Heart left ventricle (tissue), 16 donors: ENCODE results near the gene GYPE. TPM values are rescaled to one million over a fixed set of nuclear protein-coding genes. Genes with fewer than 3 reads are reported as not detected.
"Not testable (repeated sequence)": the region's sequence is repeated elsewhere in the genome, so short reads cannot be mapped to it uniquely, and the experiment has no call there.

Experiments
- ATAC-seq, 4 donors: fragments of 200-7000 bp; cut with Tn5 transposase; one replicate each; pipeline ENCODE4 v1.9.1; 2020 to 2022; ENCODE audit warnings: moderate library complexity in 4 of 4, mild to moderate bottlenecking in 3 of 4, moderate number of reproducible peaks in 1 of 4
- DNase-seq, 5 donors: peaks; one replicate each; pipeline ENCODE4 v3.0.0-alpha.2; 2020
- H3K27ac ChIP-seq, 12 donors: fragments of 200-600 bp; sonication (generic) in 4 of 12; one replicate each; pipeline versions ENCODE4 v1.5.0 to v1.8.0; 2016 to 2022; ENCODE audit warnings: mild to moderate bottlenecking in 2 of 12
- H3K27me3 ChIP-seq, 9 donors: fragments of 200-600 bp; sonication (generic) in 2 of 9; one replicate each; pipeline versions ENCODE4 v1.5.1 to v1.8.0; 2016 to 2022; ENCODE audit warnings: mild to moderate bottlenecking in 3 of 9
- H3K36me3 ChIP-seq, 9 donors: fragments of 200-600 bp; sonication (generic) in 2 of 9; one replicate each; pipeline versions ENCODE4 v1.5.0 to v1.8.0; 2018 to 2022; ENCODE audit warnings: mild to moderate bottlenecking in 2 of 9
- H3K4me1 ChIP-seq, 12 donors: fragments of 200-600 bp; sonication (generic) in 4 of 12; one replicate each; pipeline versions ENCODE4 v1.5.0 to v1.8.0; 2016 to 2022; ENCODE audit warnings: mild to moderate bottlenecking in 3 of 12
- H3K4me3 ChIP-seq, 12 donors: fragments of 200-600 bp; sonication (generic) in 4 of 12; one replicate each; pipeline versions ENCODE4 v1.5.0 to v1.8.0; 2017 to 2022; ENCODE audit warnings: mild to moderate bottlenecking in 9 of 12, moderate library complexity in 4 of 12
- H3K9me3 ChIP-seq, 12 donors: fragments of 200-600 bp; sonication (generic) in 4 of 12; one replicate each; pipeline versions ENCODE4 v1.5.0 to v1.8.0; 2016 to 2022; ENCODE audit warnings: mild to moderate bottlenecking in 1 of 12
- POLR2A ChIP-seq, 2 donors: fragments of 450-650 bp; IDR thresholded peaks; one replicate each; pipeline ENCODE4 v1.6.1; 2017; ENCODE audit warnings: antibody characterized with exemption in 2 of 2, mild to moderate bottlenecking in 2 of 2, moderate library complexity in 2 of 2
- WGBS, 4 donors: extraction: QIAGEN DNeasy Blood & Tissue Kit in 2 of 4; methylation state at CpG; one replicate each; pipeline versions ENCODE4 v1.1.5 to v1.1.7; 2013 to 2018; 5-methylcytosine and 5-hydroxymethylcytosine counted together
- intact Hi-C, 10 donors: fragments of 100-400 bp; cut with DNase I; formaldehyde crosslinking; loops; one replicate each; pipeline versions ENCODE4 v1.11.1 to v1.14.2; 2022
- polyA plus RNA-seq, 2 donors: library from polyadenylated mRNA; stranded (reverse); fragments of 200-250 nt; gene quantifications; one replicate each; pipeline ENCODE4 v1.2.3, GENCODE V29; 2013
- total RNA-seq, 9 donors: library from RNA; depleted of rRNA in 2 of 9; stranded (reverse); fragments of >200 nt in 2 of 9; fragmentation: NEBNext Ultra II Directional in 3 of 9; extraction: Animal tissue kit (Norgen Biotek cat#: 25700) in 3 of 9; gene quantifications; one replicate each; pipeline versions ENCODE4 v1.1.0 to v1.2.4, GENCODE V29; 2016 to 2023
- TF ChIP-seq, protein P1 (sequence below), 12 donors: fragments of 200-600 bp; sonication (generic) in 4 of 12; IDR thresholded peaks; one replicate each; pipeline versions ENCODE4 v1.5.0 to v1.8.0; 2018 to 2022; ENCODE audit warnings: antibody characterized with exemption in 12 of 12, mild to moderate bottlenecking in 5 of 12
- donor health status: ischemic (EF 13 %, LVEDD 7.1; RV severe dilation, severe dysfunction).
- donor health status: healthy with polysubstance abuse.
- donor health status: DM: no; HTN: yes; CAD: no.
- donor health status: DM: no; HTN: no; CAD: no.
- donor health status: ischemic (EF 25% LVEDD 6.9; RV normal size, moderate dysfunction).
- donor health status: ischemic (EF 25% LVEDD 5.7; RV mildly dilated, moderate dysfunction).
- donor health status: healthy.
- donor health status: DM: yes; HTN: yes; CAD: no.
- donor health status: ischemic (EF 35%, LVEDD 5.7; RV mildly dilated, moderate dysfunction).
- donor health status: nonischemic (EF 11% LVEDD 7.7; RV severe dilation, severe dysfunction).
- donor health status: DM: yes; HTN: yes; CAD: no.
- donor health status: PGD.
- donor health status: ischemic (EF 29% LVEDD 5.4; RV normal size, mild dysfunction).
- donor health status: nonischemic (EF 23%, LVEDD 6.1; RV moderate dilation, normal function).

Gene GYPE
- total and polyA plus RNA-seq, 11 donors, result 0.16 to 0.63 (median 0.26) TPM; not detected in 1

DNA sequence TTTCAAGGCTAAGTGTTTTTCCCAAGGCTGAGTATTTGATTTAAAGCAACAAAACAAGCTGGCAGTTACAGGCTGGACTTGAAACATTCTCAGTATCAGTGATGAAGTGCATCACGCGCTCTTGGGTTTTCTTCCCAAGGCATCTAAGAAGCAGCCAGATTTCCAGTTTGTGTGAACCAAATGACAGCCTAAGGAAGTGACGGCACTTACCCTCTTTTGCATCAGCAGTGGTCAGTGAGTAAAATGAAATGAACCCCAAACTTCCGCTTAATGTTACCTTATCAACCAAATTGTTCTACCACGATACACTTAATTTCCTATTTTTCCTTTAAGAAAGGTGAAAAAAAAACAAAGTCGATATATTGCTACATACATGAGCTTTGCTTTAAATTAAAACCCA lies 15.8 kb upstream of the GYPE start:
- Histone ChIP-seq H3K9me3 (no peaks in the 10 kb centered on the region), H3K27ac (no peak overlapping the region), H3K4me3 (no peak overlapping the region), H3K4me1 (no peaks in the 10 kb centered on the region), H3K36me3 (no peaks in the 10 kb centered on the region), H3K27me3 (no peaks in the 10 kb centered on the region)
- no peak for ATAC-seq
- intact Hi-C loops, result no loop called here
- no peak for TF ChIP-seq POLR2A (IDR thresholded peaks at IDR 0.05)
- TF ChIP-seq, protein P1, sequence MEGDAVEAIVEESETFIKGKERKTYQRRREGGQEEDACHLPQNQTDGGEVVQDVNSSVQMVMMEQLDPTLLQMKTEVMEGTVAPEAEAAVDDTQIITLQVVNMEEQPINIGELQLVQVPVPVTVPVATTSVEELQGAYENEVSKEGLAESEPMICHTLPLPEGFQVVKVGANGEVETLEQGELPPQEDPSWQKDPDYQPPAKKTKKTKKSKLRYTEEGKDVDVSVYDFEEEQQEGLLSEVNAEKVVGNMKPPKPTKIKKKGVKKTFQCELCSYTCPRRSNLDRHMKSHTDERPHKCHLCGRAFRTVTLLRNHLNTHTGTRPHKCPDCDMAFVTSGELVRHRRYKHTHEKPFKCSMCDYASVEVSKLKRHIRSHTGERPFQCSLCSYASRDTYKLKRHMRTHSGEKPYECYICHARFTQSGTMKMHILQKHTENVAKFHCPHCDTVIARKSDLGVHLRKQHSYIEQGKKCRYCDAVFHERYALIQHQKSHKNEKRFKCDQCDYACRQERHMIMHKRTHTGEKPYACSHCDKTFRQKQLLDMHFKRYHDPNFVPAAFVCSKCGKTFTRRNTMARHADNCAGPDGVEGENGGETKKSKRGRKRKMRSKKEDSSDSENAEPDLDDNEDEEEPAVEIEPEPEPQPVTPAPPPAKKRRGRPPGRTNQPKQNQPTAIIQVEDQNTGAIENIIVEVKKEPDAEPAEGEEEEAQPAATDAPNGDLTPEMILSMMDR (IDR thresholded peaks at IDR 0.05), result no peak
- 77 to 87% (median 82%) methylated on average over 6 of the region's 6 CpGs for WGBS, 4 donors
- DNase-seq, result no peak

DNA sequence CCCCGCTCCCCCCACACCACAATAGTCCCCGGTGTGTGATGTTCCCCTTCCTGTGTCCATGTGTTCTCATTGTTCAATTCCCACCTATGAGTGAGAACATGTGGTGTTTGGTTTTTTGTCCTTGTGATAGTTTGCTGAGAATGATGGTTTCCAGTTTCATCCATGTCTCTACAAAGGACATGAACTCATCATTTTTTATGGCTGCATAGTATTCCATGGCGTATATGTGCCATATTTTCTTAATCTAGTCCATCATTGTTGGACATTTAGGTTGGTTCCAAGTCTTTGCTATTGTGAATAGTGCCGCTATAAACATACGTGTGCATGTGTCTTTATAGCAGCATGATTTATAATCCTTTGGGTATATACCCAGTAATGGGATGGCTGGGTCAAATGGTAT lies 11.1 kb upstream of the GYPE start:
- intact Hi-C loops, result loop anchor here in 2 of 10 donors (10.0 kb wide), 1 partner anchor 352 kb away; no protein-coding TSS in a partner anchor
- not testable (repeated sequence) for H3K27me3 ChIP-seq, ATAC-seq, H3K4me1 ChIP-seq, H3K9me3 ChIP-seq, DNase-seq, H3K27ac ChIP-seq, H3K36me3 ChIP-seq, H3K4me3 ChIP-seq
- 92 to 99% (median 95%) methylated on average over 4 to 5 of the region's 5 CpGs for whole genome bisulfite sequencing, 4 donors

DNA sequence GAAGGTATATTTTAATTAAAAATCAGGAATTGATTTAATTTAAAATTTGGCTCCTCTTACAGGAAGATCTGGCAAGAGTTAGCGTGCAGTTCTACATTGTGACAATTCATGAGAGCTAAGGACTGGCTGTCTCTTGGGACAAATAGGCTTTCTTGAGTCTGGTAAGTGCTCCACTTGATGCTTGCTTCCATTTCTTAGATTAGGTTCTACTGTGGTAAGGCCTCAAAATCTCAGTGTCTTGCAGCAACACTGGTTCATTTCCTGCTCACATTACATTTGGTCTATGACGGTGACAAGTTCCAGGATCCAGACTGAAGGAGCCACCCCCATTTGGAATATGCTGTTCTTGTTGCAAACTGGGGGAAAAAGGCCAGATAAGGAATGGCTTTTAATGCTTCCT lies 7.1 kb upstream of the GYPE start:
- peak overlapping the region in 11 of 12 donors; percentile 19 to 64 (median 54) for H3K4me3 ChIP-seq
- not testable (repeated sequence) for DNase-seq, H3K4me1 ChIP-seq, H3K36me3 ChIP-seq, H3K27me3 ChIP-seq, H3K9me3 ChIP-seq
- H3K27ac ChIP-seq, result peak overlapping the region in 9 of 12 donors; percentile 17 to 74 (median 46)
- WGBS, 4 donors, result 47 to 56% (median 51%) methylated on average over 1 to 2 of the region's 2 CpGs
- intact Hi-C loops, result loop anchor here in 2 of 10 donors (10.0 kb wide), 1 partner anchor 348 kb away; no protein-coding TSS in a partner anchor
- ATAC-seq, result peak in 2 of 4 donors; percentile 30 to 48

DNA sequence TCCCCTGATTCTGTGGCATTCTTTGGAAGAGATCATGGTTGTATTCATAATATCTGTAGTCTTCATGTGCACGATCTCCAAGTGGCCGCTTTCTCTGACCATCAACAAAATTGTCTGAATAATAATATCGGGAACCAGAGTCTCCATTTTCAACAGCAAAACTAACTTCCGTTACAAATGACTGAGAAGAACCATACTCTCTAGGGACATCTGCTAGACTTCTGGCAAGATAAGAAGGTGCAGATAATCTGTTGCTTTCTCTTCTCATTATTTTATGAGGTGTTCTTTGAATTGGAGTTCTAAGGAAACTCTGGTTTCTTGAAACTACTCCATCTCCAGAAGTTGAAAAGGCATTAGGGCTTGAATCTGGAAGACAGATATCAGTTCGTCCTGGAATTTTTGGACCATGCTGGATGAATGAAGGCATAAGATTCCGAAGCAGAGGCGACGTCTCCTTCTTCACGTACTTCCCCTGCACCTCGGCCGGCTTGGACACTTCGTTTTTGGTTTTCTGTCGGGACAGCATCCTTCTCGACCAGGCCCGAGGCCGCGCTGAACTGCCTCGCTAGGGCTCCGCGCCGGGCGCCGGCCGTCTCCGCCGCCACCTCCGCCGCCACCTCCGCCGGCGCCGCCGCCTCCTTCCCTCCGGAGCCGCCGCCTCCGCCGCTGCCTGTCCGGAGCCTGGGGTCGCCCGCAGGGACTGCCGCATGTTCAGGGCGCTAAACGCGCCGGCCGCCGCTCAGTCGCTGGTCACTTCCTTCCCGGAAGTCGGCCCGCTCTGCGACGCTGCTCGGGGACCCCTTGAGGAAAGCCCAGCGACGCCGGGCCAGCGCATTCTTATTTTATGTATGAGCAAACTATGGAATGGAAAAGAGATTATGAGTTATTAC lies 6.4 kb upstream of the GYPE start:
- 23 to 51% (median 33%) methylated on average over 52 to 59 of the region's 59 CpGs for WGBS, 4 donors
- H3K9me3 ChIP-seq, H3K4me1 ChIP-seq, H3K36me3 ChIP-seq, H3K27me3 ChIP-seq: not testable (repeated sequence)
- Histone ChIP-seq H3K27ac (peak overlapping the region in 11 of 12 donors; percentile 17 to 74 (median 44)), H3K4me3 (peak overlapping the region; percentile 19 to 64 (median 52))
- intact Hi-C loops, result loop anchor here in 2 of 10 donors (10.0 kb wide), 1 partner anchor 347 kb away; no protein-coding TSS in a partner anchor
- DNase-seq (peak; percentile 53 to 82 (median 56)), ATAC-seq (peak in 3 of 4 donors; percentile 74 to 90 (median 85))

DNA sequence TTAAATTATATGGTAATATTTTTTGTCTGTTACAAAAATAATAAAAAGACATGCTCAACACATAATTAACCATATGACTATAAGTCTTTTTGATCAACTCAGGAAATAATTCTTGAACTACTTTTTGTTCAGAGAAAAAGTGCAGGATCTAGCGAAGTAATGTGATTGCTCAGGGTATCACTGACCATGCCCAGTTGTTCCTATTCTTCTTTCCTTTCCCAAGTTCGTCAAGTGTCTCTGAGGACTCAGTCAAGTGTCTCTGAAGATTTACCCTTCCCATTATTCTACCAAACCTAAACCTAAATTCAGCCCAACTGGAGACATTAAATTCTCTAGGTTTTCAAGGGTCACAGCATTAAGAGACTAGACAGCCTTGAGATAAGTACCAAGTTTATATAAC lies 5.5 kb upstream of the GYPE start:
- not testable (repeated sequence) for H3K27ac ChIP-seq, ATAC-seq, H3K4me1 ChIP-seq, H3K27me3 ChIP-seq, H3K36me3 ChIP-seq, DNase-seq, H3K9me3 ChIP-seq
- 71 to 85% (median 75%) methylated on average over 2 of the region's 2 CpGs for WGBS, 4 donors
- intact Hi-C loops, result loop anchor here in 2 of 10 donors (10.0 kb wide), 1 partner anchor 346 kb away; no protein-coding TSS in a partner anchor
- peak overlapping the region in 9 of 12 donors; percentile 19 to 64 (median 56) for H3K4me3 ChIP-seq

DNA sequence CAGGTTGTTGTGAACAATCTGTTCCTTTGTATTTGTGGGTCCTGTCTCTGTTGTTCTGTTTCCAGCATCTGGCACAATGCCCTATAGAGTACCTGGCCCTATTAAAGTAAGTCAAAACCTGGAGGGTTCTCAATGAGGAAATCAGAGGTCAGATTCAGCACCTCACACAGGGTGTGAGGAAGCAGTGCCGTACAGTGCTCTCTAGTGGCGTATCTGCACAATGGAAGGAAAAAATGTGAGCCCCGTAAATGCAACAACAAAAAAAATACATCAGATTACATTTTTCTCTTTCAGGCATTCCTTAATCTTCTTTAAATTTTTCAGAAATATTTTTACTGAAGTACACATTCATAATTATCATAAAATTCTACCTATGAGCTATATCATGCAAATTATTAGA lies 2.5 kb upstream of the GYPE start:
- peak in 3 of 4 donors; percentile 53 to 65 (median 60) for ATAC-seq
- not testable (repeated sequence) for H3K36me3 ChIP-seq, H3K9me3 ChIP-seq, H3K4me3 ChIP-seq, H3K27me3 ChIP-seq, H3K4me1 ChIP-seq, H3K27ac ChIP-seq
- 18 to 35% (median 23%) methylated on average over 3 of the region's 3 CpGs for WGBS, 4 donors
- intact Hi-C loops, result loop anchor here in 2 of 10 donors (2.0 to 5.0 kb wide), 2 partner anchors 346 to 349 kb away; no protein-coding TSS in a partner anchor
- DNase-seq, result peak in 2 of 5 donors; percentile 11 to 24
- TF ChIP-seq, protein P1 (IDR thresholded peaks at IDR 0.05), result peak; percentile 20 to 59 (median 40)

DNA sequence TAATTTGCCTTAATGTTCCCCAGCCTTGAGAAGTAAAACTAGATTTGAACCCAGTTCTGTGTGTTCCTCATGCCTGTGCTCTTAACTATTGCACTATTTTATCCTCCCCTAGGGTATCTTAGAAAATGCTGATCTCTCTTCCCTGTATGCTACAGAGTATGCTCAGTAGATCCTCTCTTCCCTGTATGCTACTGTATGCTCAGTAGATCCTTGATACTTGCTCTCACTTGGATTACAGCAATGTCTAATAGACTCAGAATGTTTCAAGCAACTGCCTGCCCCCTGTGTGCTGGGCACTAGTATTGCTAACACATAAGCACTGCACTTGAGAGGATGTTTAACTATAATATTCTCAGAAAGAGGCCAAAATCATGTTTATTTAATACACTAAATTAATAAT lies 928 bp downstream of the GYPE start:
- H3K27me3 ChIP-seq, H3K9me3 ChIP-seq, ATAC-seq, H3K4me1 ChIP-seq, H3K36me3 ChIP-seq, intact Hi-C loops, H3K27ac ChIP-seq, DNase-seq, H3K4me3 ChIP-seq: not testable (repeated sequence)

DNA sequence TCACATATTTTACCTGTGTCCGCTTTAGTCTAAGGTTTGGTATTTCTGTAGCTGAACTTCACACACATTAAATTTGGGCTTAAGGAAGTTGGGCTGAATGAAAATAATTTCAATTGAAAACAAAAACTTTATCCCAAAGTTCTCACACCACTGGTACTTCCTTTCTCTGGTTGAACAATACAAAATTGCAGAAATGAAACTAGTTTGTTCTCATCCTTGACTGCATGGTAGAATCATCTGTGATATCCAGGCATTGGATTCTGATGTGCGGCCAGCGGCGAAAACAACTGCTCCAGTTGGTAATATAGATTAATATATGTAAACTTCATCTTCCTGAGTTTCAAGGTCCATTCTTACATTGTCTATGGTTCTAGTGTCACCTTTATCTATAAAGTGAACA lies 15.0 kb downstream of the GYPE start:
- H3K9me3 ChIP-seq, H3K4me3 ChIP-seq, ATAC-seq, H3K27ac ChIP-seq, intact Hi-C loops, H3K4me1 ChIP-seq, DNase-seq, H3K27me3 ChIP-seq, H3K36me3 ChIP-seq: not testable (repeated sequence)
- 70 to 74% (median 71%) methylated on average over 4 of the region's 4 CpGs for WGBS, 4 donors

DNA sequence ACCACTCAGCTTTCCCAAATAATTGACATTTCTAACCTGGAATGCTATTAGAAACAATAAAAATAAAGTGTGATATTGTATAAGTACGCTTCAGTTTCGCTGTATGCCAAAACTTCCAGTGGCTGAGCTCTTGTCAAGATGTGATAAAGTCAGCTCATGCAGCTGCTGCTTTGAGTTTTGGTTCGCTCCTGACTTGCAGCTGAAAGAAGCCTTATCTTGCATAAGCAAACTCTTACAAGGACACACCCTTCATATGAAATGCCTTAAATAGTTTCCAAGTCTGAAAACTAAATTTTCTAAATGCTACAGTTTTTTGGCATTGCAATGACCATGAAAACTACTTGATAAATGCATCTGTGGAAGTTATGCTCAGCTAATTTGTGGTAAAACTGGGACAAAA lies 17.2 kb downstream of the GYPE start:
- not testable (repeated sequence) for H3K4me1 ChIP-seq, H3K9me3 ChIP-seq, H3K36me3 ChIP-seq, DNase-seq, H3K27ac ChIP-seq, H3K4me3 ChIP-seq, ATAC-seq, H3K27me3 ChIP-seq
- intact Hi-C loops, result loop anchor here in 1 of 10 donors (10.0 kb wide), 1 partner anchor 237 kb away; no protein-coding TSS in a partner anchor
- WGBS, 4 donors, result 60% methylated on average over 1 of the region's 3 CpGs; no CpG with 5 or more reads in 3 of the 4 donors
